Lower leg skin (tissue), 3 donors: ENCODE measurements around the gene F8A1.

Experiments
- POLR2A ChIP-seq, 2 donors: fragments of 450-650 bp; IDR thresholded peaks; one replicate each; pipeline ENCODE4 v1.6.1; 2016 to 2017; ENCODE audit warnings: antibody characterized with exemption in 2 of 2, mild to moderate bottlenecking in 1 of 2, moderate library complexity in 1 of 2
- TF ChIP-seq, protein P1 (sequence below), 3 donors: fragments of 450-650 bp; IDR thresholded peaks; one replicate each; pipeline ENCODE4 v1.5.1; 2016; ENCODE audit warnings: antibody characterized with exemption in 3 of 3, mild to moderate bottlenecking in 3 of 3, moderate library complexity in 2 of 3

DNA sequence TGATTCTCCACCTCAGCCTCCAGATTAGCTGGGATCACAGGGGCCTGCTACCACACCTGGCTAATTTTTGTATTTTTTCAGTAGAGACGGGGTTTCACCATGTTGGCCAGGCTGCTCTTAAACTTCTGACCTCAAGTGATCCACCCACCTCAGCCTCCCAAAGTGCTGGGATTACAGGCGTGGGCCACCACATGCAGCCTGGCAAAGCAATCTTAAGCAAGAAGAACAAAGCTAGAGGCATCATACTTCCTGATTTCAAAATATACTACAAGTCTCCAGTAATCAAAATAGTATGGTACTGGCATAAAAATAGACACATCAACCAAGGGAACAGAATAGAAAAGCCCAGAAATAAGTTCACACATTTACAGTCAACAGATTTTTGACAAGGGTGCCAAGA lies 12.8 kb upstream of the F8A1 start:
- TF ChIP-seq, protein P1, sequence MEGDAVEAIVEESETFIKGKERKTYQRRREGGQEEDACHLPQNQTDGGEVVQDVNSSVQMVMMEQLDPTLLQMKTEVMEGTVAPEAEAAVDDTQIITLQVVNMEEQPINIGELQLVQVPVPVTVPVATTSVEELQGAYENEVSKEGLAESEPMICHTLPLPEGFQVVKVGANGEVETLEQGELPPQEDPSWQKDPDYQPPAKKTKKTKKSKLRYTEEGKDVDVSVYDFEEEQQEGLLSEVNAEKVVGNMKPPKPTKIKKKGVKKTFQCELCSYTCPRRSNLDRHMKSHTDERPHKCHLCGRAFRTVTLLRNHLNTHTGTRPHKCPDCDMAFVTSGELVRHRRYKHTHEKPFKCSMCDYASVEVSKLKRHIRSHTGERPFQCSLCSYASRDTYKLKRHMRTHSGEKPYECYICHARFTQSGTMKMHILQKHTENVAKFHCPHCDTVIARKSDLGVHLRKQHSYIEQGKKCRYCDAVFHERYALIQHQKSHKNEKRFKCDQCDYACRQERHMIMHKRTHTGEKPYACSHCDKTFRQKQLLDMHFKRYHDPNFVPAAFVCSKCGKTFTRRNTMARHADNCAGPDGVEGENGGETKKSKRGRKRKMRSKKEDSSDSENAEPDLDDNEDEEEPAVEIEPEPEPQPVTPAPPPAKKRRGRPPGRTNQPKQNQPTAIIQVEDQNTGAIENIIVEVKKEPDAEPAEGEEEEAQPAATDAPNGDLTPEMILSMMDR (IDR thresholded peaks at IDR 0.05), result no peak
- no peak for TF ChIP-seq POLR2A (IDR thresholded peaks at IDR 0.05)
